Endothelial cell of umbilical vein (primary cell): ENCODE results near the gene ZNF507. TPM values are rescaled to one million over a fixed set of nuclear protein-coding genes. Genes with fewer than 3 reads are reported as not detected.

Experiments used
- BruUV-seq: library from RNA; stranded (reverse); fragments of 400-500 nt; replicated peaks from 2 replicates; lab custom pipeline; 2021; lab: Mats Ljungman, UMichigan
- CTCF ChIA-PET: fragments of 300-600, 350-600 bp; sonication (Branson Sonifier 250); formaldehyde crosslinking; loops from one replicate; lab custom pipeline; 2021; ENCODE audit warnings: antibody characterized with exemption, inconsistent platforms; lab: Charles Lee
- POLR2A ChIA-PET: fragments of 300-600, 350-600 bp; sonication (Branson Sonifier 250); formaldehyde crosslinking; loops from one replicate; lab custom pipeline; 2021; ENCODE audit warnings: antibody characterized with exemption, inconsistent platforms; lab: Charles Lee
- DNase-seq: peaks from one replicate; pipeline ENCODE4 v3.0.0-alpha.2; 2011; ENCODE audit warnings: low read depth, low spot score
- FAIRE-seq: peaks from 2 replicates; lab custom pipeline; 2011; peaks lifted over from hg19 to GRCh38; lab: Jason Lieb, UNC
- H2AFZ ChIP-seq: 2 replicates; pipeline ENCODE4 v1.6.0; 2012; ENCODE audit warnings: low read depth, low read length, control low read depth, inconsistent platforms
- H3K27ac ChIP-seq: 2 replicates; pipeline ENCODE4 v1.5.1; 2011; ENCODE audit warnings: low read depth, mild to moderate bottlenecking, control low read depth, low read length, moderate library complexity; ENCODE audit not compliant: insufficient read depth
- H3K27me3 ChIP-seq, 2 experiments: 2 replicates each; pipeline versions ENCODE4 v1.6.0 to v1.6.1; 2011; ENCODE audit warnings: low read length in 2 of 2, mixed read lengths in 1 of 2; ENCODE audit not compliant: control insufficient read depth in 2 of 2, insufficient read depth in 2 of 2
- H3K36me3 ChIP-seq, 2 experiments: 2 replicates in 1 of 2; 3 replicates in 1 of 2; pipeline ENCODE4 v1.5.1; 2011; ENCODE audit warnings: low read length in 2 of 2, mild to moderate bottlenecking in 1 of 2, moderate library complexity in 1 of 2; ENCODE audit not compliant: control insufficient read depth in 2 of 2, insufficient read depth in 2 of 2; ENCODE audit errors: extremely low read depth in 1 of 2
- H3K4me1 ChIP-seq: 3 replicates; pipeline ENCODE4 v1.5.1; 2011; ENCODE audit warnings: mild to moderate bottlenecking, low read length; ENCODE audit not compliant: control insufficient read depth, insufficient read depth; ENCODE audit errors: extremely low read depth
- H3K4me2 ChIP-seq: 2 replicates; pipeline ENCODE4 v1.6.1; 2011; ENCODE audit warnings: low read length, control low read depth, mixed read lengths; ENCODE audit not compliant: insufficient read depth
- H3K4me3 ChIP-seq, 3 experiments: fragments of 200-600 bp in 1 of 3; sonication (generic), shearing (Covaris generic) in 1 of 3; replicated peaks in 1 of 3; 2 replicates each; pipeline ENCODE4 v1.5.1; 2011 to 2016; ENCODE audit warnings: control low read depth in 3 of 3, low read length in 3 of 3, mild to moderate bottlenecking in 2 of 3, inconsistent platforms in 1 of 3, low read depth in 1 of 3, moderate library complexity in 1 of 3; ENCODE audit not compliant: insufficient read depth in 1 of 3
- H3K79me2 ChIP-seq: 2 replicates; pipeline ENCODE4 v1.6.0; 2012; ENCODE audit warnings: low read length, inconsistent platforms; ENCODE audit not compliant: control insufficient read depth, insufficient read depth
- H3K9ac ChIP-seq: replicated peaks from 2 replicates; pipeline ENCODE3; 2011; ENCODE audit warnings: low read length, control low read depth; ENCODE audit not compliant: insufficient read depth; ENCODE audit errors: extremely low read depth
- H3K9me1 ChIP-seq: replicated peaks from 3 replicates; pipeline ENCODE4 v1.6.0; 2011; ENCODE audit warnings: mild to moderate bottlenecking, low read length; ENCODE audit not compliant: control insufficient read depth, insufficient read depth; ENCODE audit errors: extremely low read depth
- H3K9me3 ChIP-seq: replicated peaks from 2 replicates; pipeline ENCODE4 v1.5.1; 2012; ENCODE audit warnings: low read length, inconsistent platforms; ENCODE audit not compliant: control insufficient read depth, insufficient read depth
- H4K20me1 ChIP-seq: replicated peaks from 2 replicates; pipeline ENCODE3; 2011; ENCODE audit warnings: mild to moderate bottlenecking, low read length; ENCODE audit not compliant: control insufficient read depth, insufficient read depth; ENCODE audit errors: extremely low read depth
- EZH2 ChIP-seq: IDR thresholded peaks from 2 replicates; pipeline ENCODE4 v1.6.1; 2012; ENCODE audit warnings: borderline replicate concordance, low read depth, mild to moderate bottlenecking, moderate library complexity, low read length, inconsistent platforms; ENCODE audit not compliant: severe bottlenecking
- FOS ChIP-seq: IDR thresholded peaks from 2 replicates; pipeline ENCODE4 v1.6.1; 2011; ENCODE audit warnings: mild to moderate bottlenecking, low read length, moderate library complexity, borderline replicate concordance; ENCODE audit not compliant: insufficient read depth
- GATA2 ChIP-seq: IDR thresholded peaks from 2 replicates; pipeline ENCODE4 v1.7.0; 2011; ENCODE audit warnings: low read depth, mild to moderate bottlenecking, moderate library complexity, mixed read lengths, low read length; ENCODE audit not compliant: insufficient read length, insufficient read depth
- JUN ChIP-seq: IDR thresholded peaks from 2 replicates; pipeline ENCODE4 v1.6.1; 2011; ENCODE audit warnings: borderline replicate concordance, low read depth; ENCODE audit not compliant: insufficient read length, insufficient read depth
- MYC ChIP-seq: IDR thresholded peaks from one replicate; pipeline ENCODE4 v1.6.1; 2011; ENCODE audit warnings: mild to moderate bottlenecking, low read depth, low read length
- POLR2A ChIP-seq: IDR thresholded peaks from 2 replicates; pipeline ENCODE4 v1.6.1; 2012; ENCODE audit warnings: low read depth, mild to moderate bottlenecking, control low read depth, low read length
- POLR2AphosphoS5 ChIP-seq: IDR thresholded peaks from 2 replicates; pipeline ENCODE4 v1.6.1; 2012; ENCODE audit warnings: low read depth, mild to moderate bottlenecking, control low read depth, low read length, moderate library complexity; ENCODE audit not compliant: insufficient read depth
- dilution Hi-C: fragments of 300-500 bp; cut with MboI; formaldehyde crosslinking; loops from one replicate; pipeline ENCODE4 v1.15.0; 2019; ENCODE audit warnings: low sequenced_read_pairs; ENCODE audit not compliant: extremely low pct_ligation_motif_present
- intact Hi-C: fragments of 100-400 bp; cut with micrococcal nuclease; formaldehyde crosslinking; loops from one replicate; pipeline ENCODE4 v1.10.0; 2022
- polyA plus RNA-seq, 4 experiments: library from polyadenylated mRNA; depleted of rRNA in 3 of 4; stranded (reverse) in 3 of 4; unstranded in 1 of 4; fragments of >200 nt; gene quantifications; 2 replicates each; pipeline versions ENCODE4 v1.2.1 to v1.2.3, GENCODE V29; 2011 to 2012; ENCODE audit warnings: missing spikeins in 1 of 4
- total RNA-seq: library from RNA; stranded (reverse); gene quantifications from 2 replicates; pipeline ENCODE4 v1.2.3, GENCODE V29; 2021
- TF ChIP-seq, protein P1 (sequence below), 2 donors: IDR thresholded peaks; 1 replicate in 1 of 2; 2 replicates in 1 of 2; pipeline ENCODE4 v1.5.1; 2011; ENCODE audit warnings: low read length in 2 of 2, mild to moderate bottlenecking in 2 of 2, moderate library complexity in 2 of 2, control low read depth in 1 of 2, inconsistent platforms in 1 of 2, low read depth in 1 of 2; ENCODE audit not compliant: insufficient read depth in 1 of 2; ENCODE audit errors: extremely low read depth in 1 of 2
- TF ChIP-seq, protein P2 (sequence below): IDR thresholded peaks from 2 replicates; pipeline ENCODE4 v1.6.1; 2011; ENCODE audit not compliant: insufficient read depth, insufficient read length

Gene ZNF507
- total and polyA plus RNA-seq, 2 donors (not counting 3 experiments of a cell fraction or from before 2014, with no cell fraction given): 6.8 to 23.0 TPM

DNA sequence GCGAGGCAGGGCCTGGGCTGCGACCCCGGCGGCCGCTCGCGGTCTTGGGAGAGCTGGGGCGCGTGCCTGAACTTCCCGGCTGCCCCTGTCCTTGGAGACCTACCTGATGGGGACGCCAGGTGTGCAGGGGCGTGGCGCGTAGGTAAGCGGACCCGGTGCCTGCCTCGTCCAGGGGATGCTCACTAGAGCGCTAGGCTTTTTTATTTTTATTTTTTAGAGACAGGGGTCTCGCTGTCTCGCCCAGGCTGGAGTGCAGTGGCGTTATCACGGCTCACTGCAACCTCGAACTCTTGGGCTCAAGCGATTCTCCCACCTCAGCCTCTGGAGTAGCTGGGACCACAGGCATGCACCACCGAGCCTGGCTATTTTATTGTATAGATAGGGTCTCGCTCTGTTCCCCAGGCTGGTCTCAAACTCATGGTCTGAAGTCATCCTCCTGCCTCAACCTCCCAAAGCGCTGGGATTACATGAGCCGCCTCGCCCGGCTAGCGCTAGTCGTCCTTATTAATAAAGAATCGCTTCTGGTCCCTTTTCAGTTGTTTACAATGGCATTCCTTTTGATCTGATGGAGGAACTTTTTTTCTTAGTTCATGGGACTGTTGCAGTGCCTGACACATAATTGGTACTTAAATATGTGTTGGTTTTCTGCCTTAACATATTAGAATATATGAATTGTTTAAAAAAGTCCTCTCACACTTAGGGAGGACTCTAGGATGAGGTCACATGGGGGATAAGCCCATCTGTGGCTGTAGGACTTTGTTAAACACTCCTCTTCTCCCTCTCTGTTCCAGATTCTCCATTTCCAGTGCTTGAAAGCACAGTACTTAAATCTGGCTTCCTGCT lies 61.0 kb downstream of the ZNF507 start:
- DNase-seq: peak; percentile 23
- POLR2A ChIA-PET: interaction anchor here (1.1 to 1.2 kb wide), 3 partner anchors 33 to 193 kb away, joined by 4 to 12 read pairs (median 6); partner anchors contain the start of gene ZNF507
- dilution Hi-C loops: no loop called here

DNA sequence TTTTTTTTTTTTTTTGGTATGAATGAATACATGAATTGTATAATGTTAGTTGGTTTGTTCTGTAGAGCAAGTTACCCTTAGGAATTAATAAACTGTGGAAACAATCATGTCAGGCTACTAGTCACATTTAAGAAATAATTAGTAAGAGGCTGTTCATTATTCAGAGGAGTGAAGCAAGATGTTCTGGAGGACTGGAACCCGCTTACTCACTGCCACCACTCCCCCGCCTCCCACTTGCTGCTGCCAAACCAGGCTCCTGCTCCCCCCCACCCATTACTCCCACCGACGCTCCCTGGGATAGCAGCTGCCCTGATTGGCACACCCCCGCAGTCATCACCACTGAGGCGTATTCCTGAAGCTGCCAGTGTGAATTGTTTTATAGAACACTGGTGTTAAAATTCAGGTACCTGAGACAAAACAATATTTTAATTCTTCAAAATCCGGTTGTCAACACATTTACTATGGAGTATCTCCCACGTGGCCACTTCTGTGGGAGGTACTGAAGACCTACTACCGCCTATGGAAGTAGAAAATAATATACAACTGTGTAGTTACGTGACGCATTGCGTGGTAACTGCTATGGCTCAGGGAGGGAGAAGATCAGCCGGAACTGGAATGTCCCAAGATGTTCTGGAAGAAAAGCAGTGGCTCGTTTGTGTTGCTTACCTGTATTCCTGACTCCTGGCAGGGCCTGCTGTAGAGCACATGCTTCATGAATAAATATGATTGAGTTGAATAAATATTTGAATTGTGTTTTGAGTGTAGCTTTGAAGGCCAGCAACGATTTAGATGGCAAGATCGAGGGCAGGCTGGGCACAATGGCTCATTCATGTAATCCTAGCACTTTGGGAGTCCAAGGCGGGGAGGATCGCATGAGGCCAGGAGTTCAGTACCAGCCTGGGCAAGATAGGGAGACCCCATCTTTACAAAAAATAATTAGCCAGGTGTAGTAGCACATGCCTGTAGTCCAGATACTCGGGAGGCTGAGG lies 61.9 kb downstream of the ZNF507 start:
- CTCF ChIA-PET: interaction anchor here (1.2 kb wide), 1 partner anchor 57 kb away, joined by 3 read pairs; no protein-coding TSS in a partner anchor

More for the DNA sequence above, 61.0 kb downstream of the ZNF507 start:
- peak overlapping the region; percentile 98 for H3K9ac ChIP-seq
- TF ChIP-seq POLR2AphosphoS5 (peak; percentile 10), FOS (no peak)
- no peaks in the 10 kb centered on the region for H3K27me3 ChIP-seq
- H3K9me3 ChIP-seq: no peaks in the 10 kb centered on the region
- TSS peak; percentile 45 for BruUV-seq
- H3K4me2 ChIP-seq: peak overlapping the region; percentile 73
- H3K4me1 ChIP-seq: peaks cover 8% of the 10 kb centered on the region
- intact Hi-C loops: no loop called here
- H3K36me3 ChIP-seq: peaks cover 4 to 5% of the 10 kb centered on the region in 2 experiments
- H3K27ac ChIP-seq: peak overlapping the region; percentile 95
- CTCF ChIA-PET: interaction anchor here (1.1 to 1.5 kb wide), 3 partner anchors 12 to 58 kb away, joined by 3 to 6 read pairs (median 4); no protein-coding TSS in a partner anchor
- peaks cover 7% of the 10 kb centered on the region for H3K79me2 ChIP-seq
- H4K20me1 ChIP-seq: no peaks in the 10 kb centered on the region
- H2AFZ ChIP-seq: peak overlapping the region; percentile 69
- no peaks in the 10 kb centered on the region for H3K9me1 ChIP-seq
- FAIRE-seq: peak; percentile 40
- peak overlapping the region; percentile 31 to 97 (median 72) for H3K4me3 ChIP-seq

More for the DNA sequence above, 61.9 kb downstream of the ZNF507 start:
- TF ChIP-seq MYC (no peak), FOS (no peak), EZH2 (no peak), POLR2AphosphoS5 (no peak), GATA2 (no peak), POLR2A (no peak), JUN (no peak)
- TF ChIP-seq, protein P1, sequence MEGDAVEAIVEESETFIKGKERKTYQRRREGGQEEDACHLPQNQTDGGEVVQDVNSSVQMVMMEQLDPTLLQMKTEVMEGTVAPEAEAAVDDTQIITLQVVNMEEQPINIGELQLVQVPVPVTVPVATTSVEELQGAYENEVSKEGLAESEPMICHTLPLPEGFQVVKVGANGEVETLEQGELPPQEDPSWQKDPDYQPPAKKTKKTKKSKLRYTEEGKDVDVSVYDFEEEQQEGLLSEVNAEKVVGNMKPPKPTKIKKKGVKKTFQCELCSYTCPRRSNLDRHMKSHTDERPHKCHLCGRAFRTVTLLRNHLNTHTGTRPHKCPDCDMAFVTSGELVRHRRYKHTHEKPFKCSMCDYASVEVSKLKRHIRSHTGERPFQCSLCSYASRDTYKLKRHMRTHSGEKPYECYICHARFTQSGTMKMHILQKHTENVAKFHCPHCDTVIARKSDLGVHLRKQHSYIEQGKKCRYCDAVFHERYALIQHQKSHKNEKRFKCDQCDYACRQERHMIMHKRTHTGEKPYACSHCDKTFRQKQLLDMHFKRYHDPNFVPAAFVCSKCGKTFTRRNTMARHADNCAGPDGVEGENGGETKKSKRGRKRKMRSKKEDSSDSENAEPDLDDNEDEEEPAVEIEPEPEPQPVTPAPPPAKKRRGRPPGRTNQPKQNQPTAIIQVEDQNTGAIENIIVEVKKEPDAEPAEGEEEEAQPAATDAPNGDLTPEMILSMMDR (IDR thresholded peaks at IDR 0.05; ENCODE audit: extremely low read depth in 1 of 2, insufficient read depth in 1 of 2, low read depth in 1 of 2, low read length in 2 of 2): no peak
- TF ChIP-seq, protein P2, sequence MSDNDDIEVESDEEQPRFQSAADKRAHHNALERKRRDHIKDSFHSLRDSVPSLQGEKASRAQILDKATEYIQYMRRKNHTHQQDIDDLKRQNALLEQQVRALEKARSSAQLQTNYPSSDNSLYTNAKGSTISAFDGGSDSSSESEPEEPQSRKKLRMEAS: no peak
- Histone ChIP-seq H3K27ac (no peak overlapping the region), H3K79me2 (peaks cover 7% of the 10 kb centered on the region), H2AFZ (no peak overlapping the region), H3K4me2 (peak overlapping the region; percentile 73), H3K9ac (no peak overlapping the region), H3K4me3 (peak overlapping the region in 1 of 3 experiments; percentile 72), H3K9me1 (no peaks in the 10 kb centered on the region), H3K27me3 (no peaks in the 10 kb centered on the region), H3K36me3 (peaks cover 4 to 8% of the 10 kb centered on the region in 2 experiments), H3K4me1 (peaks cover 8% of the 10 kb centered on the region), H4K20me1 (no peaks in the 10 kb centered on the region), H3K9me3 (no peaks in the 10 kb centered on the region)
- FAIRE-seq (no peak), DNase-seq (no peak)
- POLR2A ChIA-PET: no interaction called here
- dilution Hi-C loops (no loop called here), intact Hi-C loops (no loop called here)
- BruUV-seq: no TSS peak
